CD4-positive, alpha-beta T cell treated with Interleukin-17A for 4 hours (primary cell): ENCODE measurements around the gene CLDN2.

Experiments
- DNase-seq: peaks from one replicate; pipeline ENCODE4 v3.0.0-alpha.2; 2020; ENCODE audit warnings: mixed read lengths

Gene CLDN2

GRCh38 chrX:106927023-106927422 is 6.8 kb downstream of the CLDN2 start:
- no peak for DNase-seq

- no peak for DNase-seq
These were observed 7.5 kb downstream of the CLDN2 start for GRCh38 chrX:106927700-106928099.

DNA sequence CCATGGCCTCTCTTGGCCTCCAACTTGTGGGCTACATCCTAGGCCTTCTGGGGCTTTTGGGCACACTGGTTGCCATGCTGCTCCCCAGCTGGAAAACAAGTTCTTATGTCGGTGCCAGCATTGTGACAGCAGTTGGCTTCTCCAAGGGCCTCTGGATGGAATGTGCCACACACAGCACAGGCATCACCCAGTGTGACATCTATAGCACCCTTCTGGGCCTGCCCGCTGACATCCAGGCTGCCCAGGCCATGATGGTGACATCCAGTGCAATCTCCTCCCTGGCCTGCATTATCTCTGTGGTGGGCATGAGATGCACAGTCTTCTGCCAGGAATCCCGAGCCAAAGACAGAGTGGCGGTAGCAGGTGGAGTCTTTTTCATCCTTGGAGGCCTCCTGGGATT is 8.0 kb downstream of the CLDN2 start:
- no peak for DNase-seq

GRCh38 chrX:106931831-106932491 is 11.8 kb downstream of the CLDN2 start:
- DNase-seq: no peak

- no peak for DNase-seq
These were observed 12.3 kb downstream of the CLDN2 start for GRCh38 chrX:106932492-106932923.

- no peak for DNase-seq
These were observed 12.8 kb downstream of the CLDN2 start for GRCh38 chrX:106932960-106933537.

GRCh38 chrX:106933538-106933961 is 13.3 kb downstream of the CLDN2 start:
- no peak for DNase-seq

DNA sequence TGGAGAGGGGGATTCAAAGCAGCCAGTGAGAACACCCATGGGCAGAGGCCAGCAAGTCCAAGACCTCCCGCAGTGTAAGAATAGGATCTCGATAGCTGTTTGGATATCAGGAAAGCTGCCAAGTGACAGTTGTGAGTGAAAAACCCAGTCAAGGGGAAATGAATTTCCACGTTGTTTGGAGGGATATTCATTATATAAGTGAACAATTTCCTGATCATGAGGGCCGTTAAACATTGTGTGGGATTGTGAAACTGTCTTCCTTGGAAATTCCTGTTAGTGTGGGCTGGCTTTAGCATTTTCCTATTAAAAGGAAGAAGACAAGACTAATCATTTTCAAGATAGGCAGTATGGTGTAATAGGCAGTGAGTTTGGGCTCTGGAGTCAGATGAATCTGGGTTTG is 15.0 kb downstream of the CLDN2 start:
- DNase-seq: no peak

GRCh38 chrX:106936246-106936645 is 16.0 kb downstream of the CLDN2 start:
- no peak for DNase-seq

- DNase-seq: no peak
These were observed 19.4 kb downstream of the CLDN2 start for GRCh38 chrX:106939566-106939965.

- no peak for DNase-seq
These were observed 19.9 kb downstream of the CLDN2 start for GRCh38 chrX:106940068-106940467.

- no peak for DNase-seq
These were observed 26.3 kb downstream of the CLDN2 start for GRCh38 chrX:106946464-106946863.

- DNase-seq: no peak
These were observed 28.4 kb downstream of the CLDN2 start for GRCh38 chrX:106948641-106949040.

GRCh38 chrX:106949366-106949765 is 29.2 kb downstream of the CLDN2 start:
- no peak for DNase-seq

GRCh38 chrX:106950381-106950780 is 30.2 kb downstream of the CLDN2 start:
- DNase-seq: no peak

- DNase-seq: no peak
These were observed 31.0 kb downstream of the CLDN2 start for GRCh38 chrX:106951230-106951629.

- no peak for DNase-seq
These were observed 31.9 kb downstream of the CLDN2 start for GRCh38 chrX:106952089-106952488.

GRCh38 chrX:106952538-106952937 is 32.3 kb downstream of the CLDN2 start:
- DNase-seq: no peak

DNA sequence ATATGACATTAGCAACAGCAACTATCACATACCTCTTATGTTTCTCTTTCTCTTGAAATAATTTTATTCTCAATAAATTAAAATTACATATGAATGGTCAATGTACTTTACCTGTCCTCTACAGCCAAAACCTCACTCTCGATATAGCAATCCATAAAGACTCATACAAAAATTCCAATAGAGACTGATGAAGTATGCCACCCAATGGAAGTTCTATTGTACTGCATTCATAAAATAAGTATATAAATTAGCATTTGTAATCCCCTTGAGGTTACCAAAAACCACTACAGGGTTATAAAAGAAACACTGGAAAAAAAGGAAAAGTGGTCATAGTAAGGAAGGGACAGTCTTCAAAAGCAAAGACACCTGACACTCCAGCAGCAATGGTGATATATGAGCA is 32.8 kb downstream of the CLDN2 start:
- DNase-seq: no peak

DNA sequence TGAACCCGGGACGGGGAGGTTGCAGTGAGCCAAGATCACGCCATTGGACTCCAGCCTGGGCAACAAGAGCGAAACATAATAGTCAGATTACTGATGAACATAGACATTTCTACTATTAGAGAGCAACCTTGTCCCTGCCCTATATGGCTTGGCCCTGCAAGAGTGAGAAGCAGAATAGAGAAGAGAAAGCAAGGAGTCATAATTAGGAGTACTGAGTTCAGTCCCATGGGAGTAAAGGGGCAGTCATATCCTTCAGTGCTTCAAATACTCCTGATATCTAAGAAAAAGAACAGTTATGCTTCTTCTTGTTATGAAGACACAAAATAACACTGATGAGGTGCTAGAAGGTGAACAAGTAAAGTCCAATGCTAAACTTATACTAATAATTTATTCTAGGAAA is 33.8 kb downstream of the CLDN2 start:
- no peak for DNase-seq

- no peak for DNase-seq
These were observed 35.0 kb downstream of the CLDN2 start for GRCh38 chrX:106955004-106955772.

- DNase-seq: no peak
These were observed 37.7 kb downstream of the CLDN2 start for GRCh38 chrX:106957856-106958255.

GRCh38 chrX:106959901-106960300 is 39.7 kb downstream of the CLDN2 start:
- DNase-seq: no peak

GRCh38 chrX:106963111-106963510 is 42.9 kb downstream of the CLDN2 start:
- no peak for DNase-seq
